ENCODE results near the gene MTHFD2.
A peak's percentile ranks its signal among the peaks of the same experiment; 100 is the strongest.

Gene MTHFD2

GRCh38 chr2:74194799-74195198, 3.6 kb upstream of the MTHFD2 start:
- no peak overlapping the region for H3K4me3 ChIP-seq (ENCODE audit: low read depth in 1 of 5, low read length in 5 of 5)
- no peak overlapping the region for H3K9ac ChIP-seq (ENCODE audit: low read length in 5 of 5)
- H3K4me1 ChIP-seq (ENCODE audit: control insufficient read depth in 5 of 5, insufficient read depth in 5 of 5, low read length in 5 of 5) = peaks cover 0 to 20% (median 18%) of the 10 kb centered on the region in 5 donors
- H3K27ac ChIP-seq (ENCODE audit: low read depth, low read length) = no peak overlapping the region
- H3K27me3 ChIP-seq (ENCODE audit: control insufficient read depth in 5 of 5, insufficient read depth in 4 of 5, low read length in 5 of 5) = peaks cover 0 to 5% (median 0%) of the 10 kb centered on the region in 5 donors
- no peaks in the 10 kb centered on the region for H3K36me3 ChIP-seq (ENCODE audit: control insufficient read depth in 5 of 5, insufficient read depth in 5 of 5, low read length in 5 of 5)
- no peaks in the 10 kb centered on the region for H3K9me3 ChIP-seq (ENCODE audit: control insufficient read depth in 5 of 5, low read length in 5 of 5)

- Histone ChIP-seq H3K27ac (ENCODE audit: low read depth, low read length) (no peak overlapping the region), H3K9ac (ENCODE audit: low read length in 5 of 5) (no peak overlapping the region), H3K4me1 (ENCODE audit: control insufficient read depth in 5 of 5, insufficient read depth in 5 of 5, low read length in 5 of 5) (peaks cover 0 to 25% (median 19%) of the 10 kb centered on the region in 5 donors), H3K27me3 (ENCODE audit: control insufficient read depth in 5 of 5, insufficient read depth in 4 of 5, low read length in 5 of 5) (peaks cover 0 to 5% (median 0%) of the 10 kb centered on the region in 5 donors), H3K36me3 (ENCODE audit: control insufficient read depth in 5 of 5, insufficient read depth in 5 of 5, low read length in 5 of 5) (no peaks in the 10 kb centered on the region), H3K9me3 (ENCODE audit: control insufficient read depth in 5 of 5, low read length in 5 of 5) (no peaks in the 10 kb centered on the region), H3K4me3 (ENCODE audit: low read depth in 1 of 5, low read length in 5 of 5) (no peak overlapping the region)
These were observed 1.4 kb upstream of the MTHFD2 start for GRCh38 chr2:74197049-74197448.

GRCh38 chr2:74198023-74198460, 373 bp upstream of the MTHFD2 start:
- H3K27me3 ChIP-seq (ENCODE audit: control insufficient read depth in 5 of 5, insufficient read depth in 4 of 5, low read length in 5 of 5) = peaks cover 0 to 5% (median 0%) of the 10 kb centered on the region in 5 donors
- H3K36me3 ChIP-seq (ENCODE audit: control insufficient read depth in 5 of 5, insufficient read depth in 5 of 5, low read length in 5 of 5) = no peaks in the 10 kb centered on the region
- peak overlapping the region in 1 of 5 donors; percentile 75 for H3K9ac ChIP-seq (ENCODE audit: low read length in 5 of 5)
- peak overlapping the region; percentile 71 to 84 (median 75) for H3K4me3 ChIP-seq (ENCODE audit: low read depth in 1 of 5, low read length in 5 of 5)
- peaks cover 0 to 25% (median 19%) of the 10 kb centered on the region in 5 donors for H3K4me1 ChIP-seq (ENCODE audit: control insufficient read depth in 5 of 5, insufficient read depth in 5 of 5, low read length in 5 of 5)
- H3K27ac ChIP-seq (ENCODE audit: low read depth, low read length) = no peak overlapping the region
- no peaks in the 10 kb centered on the region for H3K9me3 ChIP-seq (ENCODE audit: control insufficient read depth in 5 of 5, low read length in 5 of 5)

GRCh38 chr2:74199275-74199701, 873 bp downstream of the MTHFD2 start:
- Histone ChIP-seq H3K36me3 (ENCODE audit: control insufficient read depth in 5 of 5, insufficient read depth in 5 of 5, low read length in 5 of 5) (no peaks in the 10 kb centered on the region), H3K4me1 (ENCODE audit: control insufficient read depth in 5 of 5, insufficient read depth in 5 of 5, low read length in 5 of 5) (peaks cover 0 to 25% (median 19%) of the 10 kb centered on the region in 5 donors), H3K9ac (ENCODE audit: low read length in 5 of 5) (peak overlapping the region in 4 of 5 donors; percentile 4 to 75 (median 64)), H3K27me3 (ENCODE audit: control insufficient read depth in 5 of 5, insufficient read depth in 4 of 5, low read length in 5 of 5) (peaks cover 0 to 5% (median 0%) of the 10 kb centered on the region in 5 donors), H3K27ac (ENCODE audit: low read depth, low read length) (peak overlapping the region; percentile 60), H3K9me3 (ENCODE audit: control insufficient read depth in 5 of 5, low read length in 5 of 5) (no peaks in the 10 kb centered on the region), H3K4me3 (ENCODE audit: low read depth in 1 of 5, low read length in 5 of 5) (peak overlapping the region; percentile 72 to 84 (median 75))

GRCh38 chr2:74199871-74200305, 1.5 kb downstream of the MTHFD2 start:
- Histone ChIP-seq H3K9ac (ENCODE audit: low read length in 5 of 5) (peak overlapping the region in 1 of 5 donors; percentile 62), H3K9me3 (ENCODE audit: control insufficient read depth in 5 of 5, low read length in 5 of 5) (no peaks in the 10 kb centered on the region), H3K27me3 (ENCODE audit: control insufficient read depth in 5 of 5, insufficient read depth in 4 of 5, low read length in 5 of 5) (peaks cover 0 to 5% (median 0%) of the 10 kb centered on the region in 5 donors), H3K27ac (ENCODE audit: low read depth, low read length) (no peak overlapping the region), H3K4me1 (ENCODE audit: control insufficient read depth in 5 of 5, insufficient read depth in 5 of 5, low read length in 5 of 5) (peaks cover 0 to 25% (median 19%) of the 10 kb centered on the region in 5 donors), H3K4me3 (ENCODE audit: low read depth in 1 of 5, low read length in 5 of 5) (peak overlapping the region in 4 of 5 donors; percentile 72 to 84 (median 77)), H3K36me3 (ENCODE audit: control insufficient read depth in 5 of 5, insufficient read depth in 5 of 5, low read length in 5 of 5) (no peaks in the 10 kb centered on the region)

GRCh38 chr2:74201196-74201595, 2.8 kb downstream of the MTHFD2 start:
- H3K4me1 ChIP-seq (ENCODE audit: control insufficient read depth in 5 of 5, insufficient read depth in 5 of 5, low read length in 5 of 5) = peaks cover 0 to 32% (median 23%) of the 10 kb centered on the region in 5 donors
- H3K9ac ChIP-seq (ENCODE audit: low read length in 5 of 5) = no peak overlapping the region
- peaks cover 0 to 5% (median 0%) of the 10 kb centered on the region in 5 donors for H3K27me3 ChIP-seq (ENCODE audit: control insufficient read depth in 5 of 5, insufficient read depth in 4 of 5, low read length in 5 of 5)
- H3K36me3 ChIP-seq (ENCODE audit: control insufficient read depth in 5 of 5, insufficient read depth in 5 of 5, low read length in 5 of 5) = no peaks in the 10 kb centered on the region
- H3K27ac ChIP-seq (ENCODE audit: low read depth, low read length) = no peak overlapping the region
- H3K4me3 ChIP-seq (ENCODE audit: low read depth in 1 of 5, low read length in 5 of 5) = no peak overlapping the region
- H3K9me3 ChIP-seq (ENCODE audit: control insufficient read depth in 5 of 5, low read length in 5 of 5) = no peaks in the 10 kb centered on the region

DNA sequence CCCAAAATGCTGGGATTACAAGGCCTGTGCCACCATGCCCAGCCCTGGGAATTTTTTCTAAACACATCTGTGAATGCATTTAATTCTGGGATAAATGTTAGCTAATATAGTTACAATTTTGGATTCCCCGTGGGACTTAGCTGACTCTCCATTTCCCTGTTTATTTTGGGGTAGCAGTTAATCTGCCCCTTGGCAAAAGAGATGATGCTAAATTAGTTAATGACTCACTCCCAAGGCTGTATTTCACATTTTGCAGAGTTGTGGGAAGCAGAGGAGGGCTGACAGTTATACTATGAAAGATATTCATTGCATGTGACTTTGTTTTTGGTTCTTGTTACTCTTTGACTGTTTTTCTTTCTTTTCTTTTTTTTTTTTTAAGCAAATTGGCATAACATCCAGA, 3.2 kb downstream of the MTHFD2 start:
- no peaks in the 10 kb centered on the region for H3K36me3 ChIP-seq (ENCODE audit: control insufficient read depth in 5 of 5, insufficient read depth in 5 of 5, low read length in 5 of 5)
- peaks cover 0 to 5% (median 0%) of the 10 kb centered on the region in 5 donors for H3K27me3 ChIP-seq (ENCODE audit: control insufficient read depth in 5 of 5, insufficient read depth in 4 of 5, low read length in 5 of 5)
- H3K27ac ChIP-seq (ENCODE audit: low read depth, low read length) = no peak overlapping the region
- no peak overlapping the region for H3K9ac ChIP-seq (ENCODE audit: low read length in 5 of 5)
- no peak overlapping the region for H3K4me3 ChIP-seq (ENCODE audit: low read depth in 1 of 5, low read length in 5 of 5)
- no peaks in the 10 kb centered on the region for H3K9me3 ChIP-seq (ENCODE audit: control insufficient read depth in 5 of 5, low read length in 5 of 5)
- H3K4me1 ChIP-seq (ENCODE audit: control insufficient read depth in 5 of 5, insufficient read depth in 5 of 5, low read length in 5 of 5) = peaks cover 0 to 35% (median 27%) of the 10 kb centered on the region in 5 donors

DNA sequence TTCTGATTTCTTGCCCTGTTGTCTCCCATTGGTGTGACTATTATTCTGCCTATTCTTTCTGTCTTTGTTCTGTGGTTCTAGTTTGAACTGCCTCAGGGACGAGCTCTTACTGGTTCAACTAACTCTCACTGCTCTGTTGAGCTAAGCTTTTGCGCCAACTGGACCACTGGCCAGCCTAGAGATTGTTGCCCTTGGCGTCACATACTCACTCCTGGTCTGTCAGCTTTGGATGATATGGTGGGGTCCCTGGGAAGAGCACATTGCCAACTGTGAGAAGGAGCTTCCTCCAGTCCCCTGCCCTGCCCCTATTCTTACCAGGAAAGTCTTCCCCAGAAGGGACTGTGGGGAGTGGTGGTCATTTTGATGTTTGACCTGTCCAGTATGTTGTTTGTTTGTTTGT, 6.0 kb downstream of the MTHFD2 start:
- Histone ChIP-seq H3K9ac (ENCODE audit: low read length in 5 of 5) (no peak overlapping the region), H3K36me3 (ENCODE audit: control insufficient read depth in 5 of 5, insufficient read depth in 5 of 5, low read length in 5 of 5) (peaks cover 0 to 7% (median 5%) of the 10 kb centered on the region in 5 donors), H3K4me1 (ENCODE audit: control insufficient read depth in 5 of 5, insufficient read depth in 5 of 5, low read length in 5 of 5) (peaks cover 0 to 19% (median 10%) of the 10 kb centered on the region in 5 donors), H3K4me3 (ENCODE audit: low read depth in 1 of 5, low read length in 5 of 5) (no peak overlapping the region), H3K27ac (ENCODE audit: low read depth, low read length) (no peak overlapping the region), H3K27me3 (ENCODE audit: control insufficient read depth in 5 of 5, insufficient read depth in 4 of 5, low read length in 5 of 5) (peaks cover 0 to 5% (median 0%) of the 10 kb centered on the region in 5 donors), H3K9me3 (ENCODE audit: control insufficient read depth in 5 of 5, low read length in 5 of 5) (no peaks in the 10 kb centered on the region)

DNA sequence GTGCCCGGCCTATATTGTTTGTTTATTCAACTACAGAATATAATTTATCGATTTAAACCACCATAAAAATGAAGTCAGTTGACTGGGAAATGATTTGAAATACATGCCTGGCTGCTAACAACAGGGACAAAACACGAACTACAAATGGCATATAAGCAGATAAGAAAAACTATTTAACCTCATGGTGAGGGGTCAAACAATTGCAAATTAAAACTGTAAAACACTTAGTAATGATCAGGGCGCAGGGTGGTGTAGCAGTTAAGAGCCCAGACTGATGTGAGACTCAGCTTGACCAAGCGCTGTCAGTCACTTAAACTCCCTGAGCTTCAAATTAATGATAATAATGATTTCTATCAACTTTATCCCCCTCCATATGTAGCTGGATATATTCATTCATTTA, 6.7 kb downstream of the MTHFD2 start:
- H3K4me1 ChIP-seq (ENCODE audit: control insufficient read depth in 5 of 5, insufficient read depth in 5 of 5, low read length in 5 of 5) = peaks cover 0 to 12% (median 7%) of the 10 kb centered on the region in 5 donors
- peaks cover 0 to 5% (median 0%) of the 10 kb centered on the region in 5 donors for H3K27me3 ChIP-seq (ENCODE audit: control insufficient read depth in 5 of 5, insufficient read depth in 4 of 5, low read length in 5 of 5)
- no peak overlapping the region for H3K9ac ChIP-seq (ENCODE audit: low read length in 5 of 5)
- no peak overlapping the region for H3K27ac ChIP-seq (ENCODE audit: low read depth, low read length)
- peaks cover 3 to 13% (median 6%) of the 10 kb centered on the region in 5 donors for H3K36me3 ChIP-seq (ENCODE audit: control insufficient read depth in 5 of 5, insufficient read depth in 5 of 5, low read length in 5 of 5)
- H3K9me3 ChIP-seq (ENCODE audit: control insufficient read depth in 5 of 5, low read length in 5 of 5) = no peaks in the 10 kb centered on the region
- no peak overlapping the region for H3K4me3 ChIP-seq (ENCODE audit: low read depth in 1 of 5, low read length in 5 of 5)

DNA sequence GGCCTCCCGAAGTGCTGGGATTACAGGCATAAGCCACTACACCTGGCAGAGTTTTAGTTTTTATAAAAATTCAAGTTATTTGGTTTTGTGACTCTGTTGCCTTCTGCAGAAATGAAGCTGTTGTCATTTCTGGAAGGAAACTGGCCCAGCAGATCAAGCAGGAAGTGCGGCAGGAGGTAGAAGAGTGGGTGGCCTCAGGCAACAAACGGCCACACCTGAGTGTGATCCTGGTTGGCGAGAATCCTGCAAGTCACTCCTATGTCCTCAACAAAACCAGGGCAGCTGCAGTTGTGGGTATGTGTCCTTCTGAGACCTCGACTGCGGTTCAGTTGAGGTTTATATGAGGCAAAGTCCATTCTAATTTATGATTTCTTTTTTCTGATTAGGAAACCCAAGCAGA, 7.2 kb downstream of the MTHFD2 start:
- Histone ChIP-seq H3K36me3 (ENCODE audit: control insufficient read depth in 5 of 5, insufficient read depth in 5 of 5, low read length in 5 of 5) (peaks cover 3 to 13% (median 6%) of the 10 kb centered on the region in 5 donors), H3K27ac (ENCODE audit: low read depth, low read length) (no peak overlapping the region), H3K27me3 (ENCODE audit: control insufficient read depth in 5 of 5, insufficient read depth in 4 of 5, low read length in 5 of 5) (peaks cover 0 to 5% (median 0%) of the 10 kb centered on the region in 5 donors), H3K9ac (ENCODE audit: low read length in 5 of 5) (peak overlapping the region in 1 of 5 donors; percentile 38), H3K9me3 (ENCODE audit: control insufficient read depth in 5 of 5, low read length in 5 of 5) (no peaks in the 10 kb centered on the region), H3K4me3 (ENCODE audit: low read depth in 1 of 5, low read length in 5 of 5) (no peak overlapping the region), H3K4me1 (ENCODE audit: control insufficient read depth in 5 of 5, insufficient read depth in 5 of 5, low read length in 5 of 5) (peaks cover 0 to 11% (median 7%) of the 10 kb centered on the region in 5 donors)
